ENCODE measurements around the gene FRZB.

The FRZB gene

DNA sequence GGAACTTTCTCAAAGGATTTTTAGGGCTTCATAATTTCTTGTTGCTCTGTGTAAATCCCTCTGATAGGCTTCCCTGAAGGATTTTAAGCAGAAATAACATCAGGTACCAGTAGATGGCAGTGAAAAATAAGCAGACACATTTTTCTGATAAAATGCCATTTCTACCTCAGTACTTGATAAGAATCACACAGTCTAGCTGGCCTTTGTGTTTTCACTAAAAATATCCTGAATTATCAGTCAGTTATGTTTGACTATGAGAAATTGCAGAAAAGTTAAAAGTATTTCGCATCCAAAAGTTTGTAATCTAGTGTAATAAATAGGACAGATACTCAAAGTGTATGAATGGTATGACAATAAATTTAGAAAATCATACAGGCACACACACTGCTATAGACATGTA lies 81.7 kb downstream of the FRZB start:
- TF ChIP-seq, protein P1, sequence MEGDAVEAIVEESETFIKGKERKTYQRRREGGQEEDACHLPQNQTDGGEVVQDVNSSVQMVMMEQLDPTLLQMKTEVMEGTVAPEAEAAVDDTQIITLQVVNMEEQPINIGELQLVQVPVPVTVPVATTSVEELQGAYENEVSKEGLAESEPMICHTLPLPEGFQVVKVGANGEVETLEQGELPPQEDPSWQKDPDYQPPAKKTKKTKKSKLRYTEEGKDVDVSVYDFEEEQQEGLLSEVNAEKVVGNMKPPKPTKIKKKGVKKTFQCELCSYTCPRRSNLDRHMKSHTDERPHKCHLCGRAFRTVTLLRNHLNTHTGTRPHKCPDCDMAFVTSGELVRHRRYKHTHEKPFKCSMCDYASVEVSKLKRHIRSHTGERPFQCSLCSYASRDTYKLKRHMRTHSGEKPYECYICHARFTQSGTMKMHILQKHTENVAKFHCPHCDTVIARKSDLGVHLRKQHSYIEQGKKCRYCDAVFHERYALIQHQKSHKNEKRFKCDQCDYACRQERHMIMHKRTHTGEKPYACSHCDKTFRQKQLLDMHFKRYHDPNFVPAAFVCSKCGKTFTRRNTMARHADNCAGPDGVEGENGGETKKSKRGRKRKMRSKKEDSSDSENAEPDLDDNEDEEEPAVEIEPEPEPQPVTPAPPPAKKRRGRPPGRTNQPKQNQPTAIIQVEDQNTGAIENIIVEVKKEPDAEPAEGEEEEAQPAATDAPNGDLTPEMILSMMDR (IDR thresholded peaks at IDR 0.05; ENCODE audit: low read depth, low read length): peak; percentile 47; the same call in 1 of the 2 replicates
- no peak overlapping the region for H3K4me3 ChIP-seq (ENCODE audit: low read depth, low read length)
- no peaks in the 10 kb centered on the region for H3K27me3 ChIP-seq
- H3K4me1 ChIP-seq: no peaks in the 10 kb centered on the region
- no peak for DNase-seq
- no peaks in the 10 kb centered on the region for H3K9me3 ChIP-seq
- H3K36me3 ChIP-seq: no peaks in the 10 kb centered on the region

- H3K36me3 ChIP-seq: no peaks in the 10 kb centered on the region
- H3K9me3 ChIP-seq: no peaks in the 10 kb centered on the region
- H3K27me3 ChIP-seq: no peaks in the 10 kb centered on the region
- no peak overlapping the region for H3K4me3 ChIP-seq (ENCODE audit: low read depth, low read length)
- H3K4me1 ChIP-seq: no peaks in the 10 kb centered on the region
- no peak for DNase-seq
- TF ChIP-seq, protein P1 (IDR thresholded peaks at IDR 0.05; ENCODE audit: low read depth, low read length): no peak
Observed at GRCh38 chr2:182784058-182784706, 82.3 kb downstream of the FRZB start.
